Activated naive CD8-positive, alpha-beta T cell treated with anti-CD3 and anti-CD28 coated beads, Interleukin-2, amount 10 ng/mL, durations not matched to agents 7 days and 5 days (primary cell): Measurements from ENCODE around the gene GEMIN5. TPM values are rescaled to one million over a fixed set of nuclear protein-coding genes. Genes with fewer than 3 reads are reported as not detected.

ENCODE experiments used
- ATAC-seq: fragments of 150-1000 bp; cut with Tn5 transposase; one replicate; pipeline ENCODE4 v1.10.0; 2021; ENCODE audit warnings: low read depth, moderate library complexity
- POLR2A ChIA-PET: fragments of 350-600 bp; sonication (Branson Sonifier 250); formaldehyde crosslinking; loops from one replicate; lab custom pipeline; 2021; ENCODE audit warnings: antibody characterized with exemption; lab: Charles Lee
- DNase-seq: peaks from one replicate; pipeline ENCODE4 v3.0.0; 2021
- H3K27ac Mint-ChIP-seq: one replicate; pipeline ENCODE4 v1.8.0; 2022; ENCODE audit warnings: mild to moderate bottlenecking, mixed read lengths
- H3K27me3 Mint-ChIP-seq: one replicate; pipeline ENCODE4 v1.8.0; 2022; ENCODE audit warnings: mild to moderate bottlenecking, moderate library complexity, mixed read lengths
- H3K36me3 Mint-ChIP-seq: one replicate; pipeline ENCODE4 v1.8.0; 2021; ENCODE audit warnings: mild to moderate bottlenecking, mixed read lengths
- H3K4me1 Mint-ChIP-seq: one replicate; pipeline ENCODE4 v1.8.0; 2021; ENCODE audit warnings: mixed read lengths
- H3K4me3 Mint-ChIP-seq: one replicate; pipeline ENCODE4 v1.8.0; 2022; ENCODE audit warnings: mild to moderate bottlenecking, moderate library complexity, mixed read lengths
- H3K9me3 Mint-ChIP-seq: one replicate; pipeline ENCODE4 v1.8.0; 2021; ENCODE audit warnings: mixed read lengths
- total RNA-seq, 2 experiments: library from RNA; stranded (reverse); gene quantifications; one replicate each; pipeline ENCODE4 v1.2.3, GENCODE V29; 2021

Gene GEMIN5
- total RNA-seq, 2 experiments from 2014 or later, result 13.8 to 15.7 TPM

GRCh38 chr5:154842689-154843530 lies 95.1 kb downstream of the GEMIN5 start:
- H3K27me3 Mint-ChIP-seq, result no peaks in the 10 kb centered on the region
- no peaks in the 10 kb centered on the region for H3K36me3 Mint-ChIP-seq
- H3K27ac Mint-ChIP-seq, result no peak overlapping the region
- H3K4me3 Mint-ChIP-seq, result no peak overlapping the region
- H3K4me1 Mint-ChIP-seq, result no peaks in the 10 kb centered on the region
- DNase-seq (no peak), ATAC-seq (no peak)
- POLR2A ChIA-PET, result interaction anchor here (1.0 kb wide), 1 partner anchor 14 kb away, joined by 3 read pairs; no protein-coding TSS in a partner anchor
- no peaks in the 10 kb centered on the region for H3K9me3 Mint-ChIP-seq

GRCh38 chr5:154841273-154841661 lies 96.7 kb downstream of the GEMIN5 start:
- POLR2A ChIA-PET, result interaction anchor here (1.0 kb wide), 1 partner anchor 10 kb away, joined by 3 read pairs; no protein-coding TSS in a partner anchor
- no peaks in the 10 kb centered on the region for H3K27me3 Mint-ChIP-seq
- no peak overlapping the region for H3K4me3 Mint-ChIP-seq
- ATAC-seq (no peak), DNase-seq (no peak)
- H3K4me1 Mint-ChIP-seq, result no peaks in the 10 kb centered on the region
- peaks cover 2% of the 10 kb centered on the region for H3K36me3 Mint-ChIP-seq
- no peak overlapping the region for H3K27ac Mint-ChIP-seq
- H3K9me3 Mint-ChIP-seq, result no peaks in the 10 kb centered on the region

GRCh38 chr5:154840435-154841272 lies 97.4 kb downstream of the GEMIN5 start:
- H3K4me3 Mint-ChIP-seq, result no peak overlapping the region
- H3K36me3 Mint-ChIP-seq, result peaks cover 2% of the 10 kb centered on the region
- DNase-seq (no peak), ATAC-seq (no peak)
- H3K27ac Mint-ChIP-seq, result no peak overlapping the region
- H3K4me1 Mint-ChIP-seq, result no peaks in the 10 kb centered on the region
- POLR2A ChIA-PET, result interaction anchor here (1.0 kb wide), 1 partner anchor 10 kb away, joined by 3 read pairs; no protein-coding TSS in a partner anchor
- H3K27me3 Mint-ChIP-seq, result no peaks in the 10 kb centered on the region
- H3K9me3 Mint-ChIP-seq, result no peaks in the 10 kb centered on the region

Other genes with a start within 250 kb of the GEMIN5 start
- gene LARP1, start 182.8 kb downstream of the GEMIN5 start, total RNA-seq, result 100 to 1,000 TPM; 165 to 175 TPM
- gene FAXDC2, start 87.6 kb downstream of the GEMIN5 start, total RNA-seq, result not detected
- 10 to 100 TPM; 77.7 to 78.3 TPM for gene CNOT8, start 79.6 kb downstream of the GEMIN5 start, total RNA-seq
- gene MRPL22, start 2.9 kb upstream of the GEMIN5 start, total RNA-seq, result 10 to 100 TPM; 50.0 to 52.4 TPM
- not detected for gene KIF4B, start 75.5 kb upstream of the GEMIN5 start, total RNA-seq